Lower leg skin (tissue), 4 donors: ENCODE results near the gene EML1. TPM values are rescaled to one million over a fixed set of nuclear protein-coding genes. Genes with fewer than 3 reads are reported as not detected.

Experiments
- DNase-seq, 2 donors: peaks; one replicate each; pipeline ENCODE4 v3.0.0-alpha.2; 2019; ENCODE audit warnings: low spot score in 2 of 2
- H3K4me3 ChIP-seq: fragments of 200-600 bp; sonication (generic); 2 replicates; pipeline ENCODE4 v1.5.1; 2017; ENCODE audit warnings: mild to moderate bottlenecking, low read depth; ENCODE audit not compliant: poor library complexity, severe bottlenecking
- CTCF ChIP-seq, 3 donors: fragments of 450-650 bp; IDR thresholded peaks; one replicate each; pipeline ENCODE4 v1.5.1; 2016; ENCODE audit warnings: antibody characterized with exemption in 3 of 3, mild to moderate bottlenecking in 3 of 3, moderate library complexity in 2 of 3
- POLR2A ChIP-seq, 2 donors: fragments of 450-650 bp; IDR thresholded peaks; one replicate each; pipeline ENCODE4 v1.6.1; 2016 to 2017; ENCODE audit warnings: antibody characterized with exemption in 2 of 2, mild to moderate bottlenecking in 1 of 2, moderate library complexity in 1 of 2
- WGBS, 2 donors: methylation state at CpG; one replicate each; pipeline ENCODE4 v1.1.5; 2018; 5-methylcytosine and 5-hydroxymethylcytosine counted together
- intact Hi-C: fragments of 100-400 bp; cut with DNase I; formaldehyde crosslinking; loops from one replicate; pipeline ENCODE4 v1.15.0; 2023; ENCODE audit warnings: low total_unique reads
- total RNA-seq, 4 donors: library from RNA; depleted of rRNA; stranded (reverse); fragments of >200 nt; gene quantifications; one replicate each; pipeline ENCODE4 v1.1.0, GENCODE V29; 2016

Gene EML1
- total RNA-seq, 4 donors from 2014 or later, result 10.7 to 24.7 (median 21.3) TPM

- 82 to 86% methylated on average over 7 of the region's 7 CpGs for WGBS, 2 donors
- intact Hi-C loops, result no loop called here
- H3K4me3 ChIP-seq, result no peak overlapping the region
- DNase-seq, result no peak
- TF ChIP-seq CTCF (IDR thresholded peaks at IDR 0.05) (no peak), POLR2A (IDR thresholded peaks at IDR 0.05) (no peak)
These were observed 115.5 kb downstream of the EML1 start for GRCh38 chr14:99908653-99909250.

- intact Hi-C loops, result no loop called here
- 88 to 89% methylated on average over 12 of the region's 12 CpGs for WGBS, 2 donors
- no peak overlapping the region for H3K4me3 ChIP-seq
- no peak for TF ChIP-seq POLR2A (IDR thresholded peaks at IDR 0.05)
- TF ChIP-seq CTCF (IDR thresholded peaks at IDR 0.05), result no peak
- no peak for DNase-seq
These were observed 116.4 kb downstream of the EML1 start for GRCh38 chr14:99909513-99910064.

GRCh38 chr14:99910337-99911309 lies 117.4 kb downstream of the EML1 start:
- 87 to 89% methylated on average over 11 of the region's 11 CpGs for whole genome bisulfite sequencing, 2 donors
- no peak for TF ChIP-seq POLR2A (IDR thresholded peaks at IDR 0.05)
- TF ChIP-seq CTCF (IDR thresholded peaks at IDR 0.05), result no peak
- intact Hi-C loops, result no loop called here
- no peak for DNase-seq
- H3K4me3 ChIP-seq, result no peak overlapping the region

- 89 to 90% methylated on average over 10 of the region's 10 CpGs for WGBS, 2 donors
- H3K4me3 ChIP-seq, result no peak overlapping the region
- no peak for TF ChIP-seq CTCF (IDR thresholded peaks at IDR 0.05)
- no peak for TF ChIP-seq POLR2A (IDR thresholded peaks at IDR 0.05)
- intact Hi-C loops, result no loop called here
- no peak for DNase-seq
These were observed 122.3 kb downstream of the EML1 start for GRCh38 chr14:99915305-99916090.

GRCh38 chr14:99916091-99916383 lies 122.8 kb downstream of the EML1 start:
- 79 to 90% methylated on average over 2 of the region's 2 CpGs for WGBS, 2 donors
- no peak overlapping the region for H3K4me3 ChIP-seq
- DNase-seq, result no peak
- intact Hi-C loops, result no loop called here
- TF ChIP-seq POLR2A (IDR thresholded peaks at IDR 0.05) (no peak), CTCF (IDR thresholded peaks at IDR 0.05) (no peak)
